HCT116 (cell line): Measurements from ENCODE around the gene IQGAP2. TPM values are rescaled to one million over a fixed set of nuclear protein-coding genes. Genes with fewer than 3 reads are reported as not detected.

Experiments
- ATAC-seq: fragments of 200-7000 bp; cut with Tn5 transposase; 2 replicates; pipeline ENCODE4 v1.9.1; 2020; ENCODE audit warnings: mild to moderate bottlenecking, moderate library complexity
- BruUV-seq: library from RNA; stranded (reverse); fragments of 400-500 nt; replicated peaks from 2 replicates; lab custom pipeline; 2021; lab: Mats Ljungman, UMichigan
- CTCF ChIA-PET: fragments of 300-600 bp; sonication (Branson Sonifier 250); formaldehyde crosslinking; loops from one replicate; lab custom pipeline; 2021; ENCODE audit warnings: antibody characterized with exemption; lab: Charles Lee
- POLR2A ChIA-PET: fragments of 300-600, 350-600 bp; sonication (Branson Sonifier 250); formaldehyde crosslinking; loops from one replicate; lab custom pipeline; 2021; ENCODE audit warnings: antibody characterized with exemption; lab: Charles Lee
- RAD21 ChIA-PET, 2 experiments: fragments of 300-600 bp; sonication (Branson Sonifier 250); formaldehyde crosslinking; loops; one replicate each; lab custom pipeline; 2023; ENCODE audit warnings: low total read pairs in 2 of 2; ENCODE audit not compliant: uncharacterized antibody in 2 of 2, unreplicated experiment in 2 of 2, low non-redundant PET in 1 of 2; lab: Charles Lee
- DNase-seq: peaks from one replicate; pipeline ENCODE4 v3.0.0-alpha.2; 2010; ENCODE audit warnings: low read depth, low spot score
- H2AFZ ChIP-seq: fragments of 200-600 bp; shearing (Covaris generic), sonication (generic); 2 replicates; pipeline ENCODE4 v1.6.1; 2017; ENCODE audit warnings: low read depth, mixed run types, mixed read lengths, antibody characterized with exemption, low read length; ENCODE audit not compliant: poor library complexity, severe bottlenecking
- H3K27ac ChIP-seq: 2 replicates; pipeline ENCODE4 v1.5.1; 2012; ENCODE audit warnings: low read depth, low read length
- H3K27me3 ChIP-seq: fragments of 200-600 bp; sonication (generic); 2 replicates; pipeline ENCODE4 v1.6.1; 2016; ENCODE audit warnings: mixed run types, low read length, mixed read lengths; ENCODE audit not compliant: insufficient read depth
- H3K36me3 ChIP-seq, 2 experiments: fragments of 200-500 bp in 1 of 2; fragments of 200-600 bp in 1 of 2; sonication (Bioruptor generic) in 1 of 2; sonication (generic) in 1 of 2; 2 replicates each; pipeline versions ENCODE4 v1.5.1 to v1.6.1; 2014 to 2016; ENCODE audit warnings: low read length in 2 of 2, inconsistent platforms in 1 of 2, mixed read lengths in 1 of 2, mixed run types in 1 of 2; ENCODE audit not compliant: insufficient read depth in 2 of 2, control insufficient read depth in 1 of 2
- H3K4me1 ChIP-seq, 2 experiments: fragments of 200-600 bp in 1 of 2; sonication (generic) in 1 of 2; 2 replicates each; pipeline versions ENCODE4 v1.5.1 to v1.6.1; 2012 to 2017; ENCODE audit warnings: low read length in 2 of 2, inconsistent platforms in 1 of 2, mild to moderate bottlenecking in 1 of 2, mixed read lengths in 1 of 2, mixed run types in 1 of 2, moderate library complexity in 1 of 2; ENCODE audit not compliant: insufficient read depth in 2 of 2, control insufficient read depth in 1 of 2
- H3K4me2 ChIP-seq: fragments of 200-600 bp; sonication (generic); 2 replicates; pipeline ENCODE4 v1.6.1; 2017; ENCODE audit warnings: mixed run types, low read length, mixed read lengths
- H3K4me3 ChIP-seq, 2 experiments: fragments of 200-600 bp in 1 of 2; sonication (generic) in 1 of 2; replicated peaks in 1 of 2; 2 replicates each; pipeline ENCODE4 v1.5.1; 2011 to 2016; ENCODE audit warnings: low read length in 2 of 2, control low read depth in 1 of 2, low read depth in 1 of 2, mild to moderate bottlenecking in 1 of 2, mixed read lengths in 1 of 2, mixed run types in 1 of 2
- H3K79me2 ChIP-seq: fragments of 200-600 bp; sonication (generic); 2 replicates; pipeline ENCODE4 v1.6.1; 2017; ENCODE audit warnings: mild to moderate bottlenecking, mixed run types, low read length, moderate library complexity, mixed read lengths; ENCODE audit not compliant: insufficient read depth
- H3K9ac ChIP-seq: fragments of 200-600 bp; sonication (generic); 2 replicates; pipeline ENCODE4 v1.6.1; 2016; ENCODE audit warnings: low read length, mixed read lengths
- H3K9me2 ChIP-seq: fragments of 200-600 bp; sonication (generic), shearing (Covaris generic); 2 replicates; pipeline ENCODE4 v1.6.1; 2017; ENCODE audit warnings: mixed run types, mild to moderate bottlenecking, moderate library complexity; ENCODE audit not compliant: insufficient read depth
- H3K9me3 ChIP-seq, 2 experiments: fragments of 200-500 bp in 1 of 2; fragments of 200-600 bp in 1 of 2; sonication (Bioruptor generic) in 1 of 2; sonication (generic) in 1 of 2; 2 replicates each; pipeline ENCODE4 v1.6.1; 2014 to 2017; ENCODE audit warnings: low read length in 2 of 2, mixed read lengths in 2 of 2, inconsistent platforms in 1 of 2, low read depth in 1 of 2, mild to moderate bottlenecking in 1 of 2, mixed run types in 1 of 2, moderate library complexity in 1 of 2; ENCODE audit not compliant: control insufficient read depth in 1 of 2, insufficient read depth in 1 of 2
- H4K20me1 ChIP-seq: fragments of 200-600 bp; sonication (generic), shearing (Covaris generic); 2 replicates; pipeline ENCODE4 v1.6.1; 2017; ENCODE audit warnings: mixed run types, mild to moderate bottlenecking, moderate library complexity; ENCODE audit not compliant: insufficient read depth
- EGR1 ChIP-seq: IDR thresholded peaks from 2 replicates; pipeline ENCODE4 v1.6.1; 2012; ENCODE audit warnings: low read depth
- ELF1 ChIP-seq: IDR thresholded peaks from 2 replicates; pipeline ENCODE4 v1.6.1; 2012; ENCODE audit warnings: low read depth, borderline replicate concordance
- EZH2 ChIP-seq: fragments of 200-600 bp; sonication (generic); IDR thresholded peaks from 2 replicates; pipeline ENCODE4 v1.6.1; 2017; ENCODE audit warnings: antibody characterized with exemption, mixed run types
- EZH2phosphoT487 ChIP-seq: fragments of 200-600 bp; IDR thresholded peaks from 2 replicates; pipeline ENCODE4 v1.6.1; 2018; ENCODE audit warnings: antibody characterized with exemption, borderline replicate concordance
- JUND ChIP-seq: IDR thresholded peaks from 2 replicates; pipeline ENCODE4 v1.6.1; 2012
- POLR2AphosphoS5 ChIP-seq: IDR thresholded peaks from 2 replicates; pipeline ENCODE4 v1.6.1; 2011; ENCODE audit warnings: mild to moderate bottlenecking, low read depth, low read length, moderate library complexity
- SIN3A ChIP-seq: IDR thresholded peaks from 2 replicates; pipeline ENCODE4 v1.6.1; 2012; ENCODE audit warnings: low read depth
- SRF ChIP-seq: IDR thresholded peaks from 2 replicates; pipeline ENCODE4 v1.6.1; 2012; ENCODE audit warnings: low read depth
- TCF7L2 ChIP-seq: IDR thresholded peaks from 2 replicates; pipeline ENCODE4 v1.7.0; 2011; ENCODE audit warnings: borderline replicate concordance, inconsistent platforms; ENCODE audit not compliant: insufficient read depth, insufficient read length; ENCODE audit errors: extremely low read depth
- YY1 ChIP-seq: IDR thresholded peaks from 2 replicates; pipeline ENCODE4 v1.6.1; 2011; ENCODE audit warnings: low read length, low read depth, moderate library complexity, mild to moderate bottlenecking; ENCODE audit not compliant: insufficient replicate concordance; ENCODE audit errors: extremely low read depth
- ZNF274 ChIP-seq: fragments of 200-500 bp; sonication (Bioruptor generic); IDR thresholded peaks from 2 replicates; pipeline ENCODE4 v1.6.1; 2014; ENCODE audit warnings: mild to moderate bottlenecking, low read depth, low read length, inconsistent platforms
- intact Hi-C: fragments of 100-400 bp; cut with micrococcal nuclease; formaldehyde crosslinking; loops from 2 replicates; pipeline ENCODE4 v1.10.0; 2022
- total RNA-seq: library from RNA; stranded (reverse); gene quantifications from one replicate; pipeline ENCODE4 v1.2.1, GENCODE V29; 2021; ENCODE audit not compliant: unreplicated experiment
- TF ChIP-seq, protein P1 (sequence below): IDR thresholded peaks from 2 replicates; pipeline ENCODE4 v1.6.1; 2011; ENCODE audit warnings: mild to moderate bottlenecking, low read length, moderate library complexity; ENCODE audit not compliant: insufficient replicate concordance; ENCODE audit errors: extremely low read depth
- TF ChIP-seq, protein P2 (sequence below): IDR thresholded peaks from 2 replicates; pipeline ENCODE4 v1.6.1; 2012

The IQGAP2 gene
- total RNA-seq, 1 experiment from 2014 or later: 2.0 TPM

DNA sequence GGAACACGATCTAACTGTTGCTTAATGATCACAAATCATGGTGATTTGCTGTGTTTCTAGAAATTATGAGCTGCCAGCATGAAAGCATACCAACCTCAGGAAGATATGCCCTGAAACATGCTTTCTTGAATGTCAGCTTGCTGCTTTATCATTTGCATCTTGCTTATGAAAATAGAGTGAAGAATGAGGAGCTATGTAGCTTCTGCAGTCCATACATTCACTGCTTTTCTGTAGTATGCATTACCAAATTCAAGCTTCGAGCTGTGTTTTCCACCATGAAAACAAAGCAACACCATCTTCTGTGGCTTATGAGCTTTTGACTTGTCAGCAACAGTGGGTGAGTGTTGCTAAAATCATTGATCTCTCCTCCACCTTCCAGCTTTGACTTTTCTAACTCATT lies 203.6 kb downstream of the IQGAP2 start:
- ATAC-seq: no peak
- no TSS peak for BruUV-seq
- H3K27me3 ChIP-seq: no peaks in the 10 kb centered on the region
- CTCF ChIA-PET: interaction anchor here (1.2 to 1.6 kb wide), 2 partner anchors 28 to 168 kb away, joined by 3 to 4 read pairs; no protein-coding TSS in a partner anchor
- no peak overlapping the region for H2AFZ ChIP-seq
- DNase-seq: no peak
- RAD21 ChIA-PET: no interaction called here
- H3K36me3 ChIP-seq: no peaks in the 10 kb centered on the region
- H3K27ac ChIP-seq: no peak overlapping the region
- H3K9ac ChIP-seq: no peak overlapping the region
- intact Hi-C loops: no loop called here
- H3K79me2 ChIP-seq: no peaks in the 10 kb centered on the region
- peaks cover 4% of the 10 kb centered on the region in 2 experiments; a peak in 3 of 4 replicates for H3K4me1 ChIP-seq
- no peaks in the 10 kb centered on the region for H3K9me2 ChIP-seq
- no peak for TF ChIP-seq SRF
- no peak for TF ChIP-seq EGR1
- no peak for TF ChIP-seq POLR2AphosphoS5
- TF ChIP-seq ZNF274: no peak
- TF ChIP-seq, protein P1, sequence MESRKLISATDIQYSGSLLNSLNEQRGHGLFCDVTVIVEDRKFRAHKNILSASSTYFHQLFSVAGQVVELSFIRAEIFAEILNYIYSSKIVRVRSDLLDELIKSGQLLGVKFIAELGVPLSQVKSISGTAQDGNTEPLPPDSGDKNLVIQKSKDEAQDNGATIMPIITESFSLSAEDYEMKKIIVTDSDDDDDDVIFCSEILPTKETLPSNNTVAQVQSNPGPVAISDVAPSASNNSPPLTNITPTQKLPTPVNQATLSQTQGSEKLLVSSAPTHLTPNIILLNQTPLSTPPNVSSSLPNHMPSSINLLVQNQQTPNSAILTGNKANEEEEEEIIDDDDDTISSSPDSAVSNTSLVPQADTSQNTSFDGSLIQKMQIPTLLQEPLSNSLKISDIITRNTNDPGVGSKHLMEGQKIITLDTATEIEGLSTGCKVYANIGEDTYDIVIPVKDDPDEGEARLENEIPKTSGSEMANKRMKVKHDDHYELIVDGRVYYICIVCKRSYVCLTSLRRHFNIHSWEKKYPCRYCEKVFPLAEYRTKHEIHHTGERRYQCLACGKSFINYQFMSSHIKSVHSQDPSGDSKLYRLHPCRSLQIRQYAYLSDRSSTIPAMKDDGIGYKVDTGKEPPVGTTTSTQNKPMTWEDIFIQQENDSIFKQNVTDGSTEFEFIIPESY: no peak
- no peak for TF ChIP-seq ELF1
- TF ChIP-seq EZH2: no peak
- TF ChIP-seq TCF7L2: no peak
- no peak for TF ChIP-seq YY1
- TF ChIP-seq JUND: no peak
- no peak for TF ChIP-seq SIN3A
- no peak for TF ChIP-seq EZH2phosphoT487
- TF ChIP-seq, protein P2, sequence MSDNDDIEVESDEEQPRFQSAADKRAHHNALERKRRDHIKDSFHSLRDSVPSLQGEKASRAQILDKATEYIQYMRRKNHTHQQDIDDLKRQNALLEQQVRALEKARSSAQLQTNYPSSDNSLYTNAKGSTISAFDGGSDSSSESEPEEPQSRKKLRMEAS: no peak
- H3K9me3 ChIP-seq: no peaks in the 10 kb centered on the region
- no peak overlapping the region for H3K4me2 ChIP-seq
- no peak overlapping the region for H3K4me3 ChIP-seq
- H4K20me1 ChIP-seq: no peaks in the 10 kb centered on the region
- POLR2A ChIA-PET: no interaction called here
